CD8-positive, alpha-beta memory T cell (primary cell): ENCODE measurements around the gene PTPRO. TPM values are rescaled to one million over a fixed set of nuclear protein-coding genes. Genes with fewer than 3 reads are reported as not detected.

Experiments used
- CTCF ChIA-PET: fragments of 350-600 bp; sonication (Branson Sonifier 250); formaldehyde crosslinking; loops from one replicate; lab custom pipeline; 2021; ENCODE audit warnings: antibody characterized with exemption; lab: Charles Lee
- POLR2A ChIA-PET: fragments of 350-600 bp; sonication (Branson Sonifier 250); formaldehyde crosslinking; loops from one replicate; lab custom pipeline; 2021; ENCODE audit warnings: antibody characterized with exemption; lab: Charles Lee
- DNase-seq, 5 donors: peaks; one replicate each; pipeline versions ENCODE4 v3.0.0 to v3.0.0-alpha.2; 2020 to 2022; ENCODE audit warnings: mixed read lengths in 1 of 5
- H3K27ac ChIP-seq: one replicate; pipeline ENCODE4 v1.7.0; 2013; ENCODE audit warnings: low read depth, mild to moderate bottlenecking, low read length, moderate library complexity
- H3K27me3 ChIP-seq: 2 replicates; pipeline ENCODE4 v1.7.0; 2013; ENCODE audit warnings: low read length, mild to moderate bottlenecking; ENCODE audit not compliant: insufficient read depth, poor library complexity, severe bottlenecking
- H3K36me3 ChIP-seq: 2 replicates; pipeline ENCODE4 v1.7.0; 2013; ENCODE audit warnings: mild to moderate bottlenecking, low read length, moderate library complexity; ENCODE audit not compliant: insufficient read depth
- H3K4me1 ChIP-seq: 2 replicates; pipeline ENCODE4 v1.7.0; 2013; ENCODE audit warnings: mild to moderate bottlenecking, low read length, moderate library complexity; ENCODE audit not compliant: insufficient read depth
- H3K4me3 ChIP-seq: 2 replicates; pipeline ENCODE4 v1.7.0; 2013; ENCODE audit warnings: mild to moderate bottlenecking, low read length
- H3K9me3 ChIP-seq: 2 replicates; pipeline ENCODE4 v1.7.0; 2013; ENCODE audit warnings: mild to moderate bottlenecking, low read length
- H3K27ac Mint-ChIP-seq, 8 donors: one replicate each; pipeline ENCODE4 v1.8.0; 2020 to 2021; ENCODE audit warnings: mixed read lengths in 8 of 8, mild to moderate bottlenecking in 6 of 8, inconsistent platforms in 3 of 8, moderate library complexity in 3 of 8
- H3K27me3 Mint-ChIP-seq, 2 donors: one replicate each; pipeline ENCODE4 v1.8.0; 2020 to 2021; ENCODE audit warnings: mixed read lengths in 2 of 2, mild to moderate bottlenecking in 1 of 2, moderate library complexity in 1 of 2
- H3K36me3 Mint-ChIP-seq, 3 donors: one replicate each; pipeline ENCODE4 v1.8.0; 2020 to 2021; ENCODE audit warnings: mixed read lengths in 3 of 3, inconsistent platforms in 1 of 3, mild to moderate bottlenecking in 1 of 3
- H3K4me1 Mint-ChIP-seq, 3 donors: one replicate each; pipeline ENCODE4 v1.8.0; 2020 to 2021; ENCODE audit warnings: mixed read lengths in 3 of 3, inconsistent platforms in 1 of 3, mild to moderate bottlenecking in 1 of 3
- H3K4me3 Mint-ChIP-seq, 7 donors: one replicate each; pipeline ENCODE4 v1.8.0; 2020 to 2021; ENCODE audit warnings: mixed read lengths in 7 of 7, mild to moderate bottlenecking in 6 of 7, moderate library complexity in 4 of 7, inconsistent platforms in 2 of 7
- H3K9me3 Mint-ChIP-seq, 5 donors: one replicate each; pipeline ENCODE4 v1.8.0; 2020 to 2022; ENCODE audit warnings: mixed read lengths in 5 of 5, mild to moderate bottlenecking in 3 of 5, moderate library complexity in 2 of 5, inconsistent platforms in 1 of 5
- polyA plus RNA-seq: library from polyadenylated mRNA; unstranded; fragments of 300-500 nt; fragmentation: Illumina TruSeq; gene quantifications from one replicate; pipeline ENCODE4 v1.2.3, GENCODE V29; 2021
- total RNA-seq, 2 experiments: library from RNA; stranded (reverse); gene quantifications; one replicate each; pipeline ENCODE4 v1.2.3, GENCODE V29; 2021

PTPRO gene
- total RNA-seq (under 1 TPM; 0.27 to 0.48 TPM), polyA plus RNA-seq (0.47 TPM)

- H3K36me3 ChIP-seq = no peaks in the 10 kb centered on the region
- H3K4me1 Mint-ChIP-seq = peaks cover 0 to 12% (median 9%) of the 10 kb centered on the region in 3 donors
- H3K4me3 ChIP-seq = no peak within 1 kb of the TSS
- DNase-seq = no peak
- H3K36me3 Mint-ChIP-seq = no peaks in the 10 kb centered on the region
- POLR2A ChIA-PET = no interaction called here
- H3K27ac ChIP-seq = no peak within 1 kb of the TSS
- H3K27me3 Mint-ChIP-seq = peaks cover 17 to 50% of the 10 kb centered on the region in 2 donors
- H3K4me1 ChIP-seq = no peaks in the 10 kb centered on the region
- H3K27ac Mint-ChIP-seq = no peak within 1 kb of the TSS
- H3K9me3 Mint-ChIP-seq = no peaks in the 10 kb centered on the region
- CTCF ChIA-PET = no interaction called here
- H3K27me3 ChIP-seq = peaks cover 3% of the 10 kb centered on the region
- no peaks in the 10 kb centered on the region for H3K9me3 ChIP-seq
- no peak within 1 kb of the TSS for H3K4me3 Mint-ChIP-seq
Measured at GRCh38 chr12:15322164-15323061, at the start of gene PTPRO. PTPRO (plus strand) TSS chr12:15322508.

- no peak overlapping the region for H3K4me3 ChIP-seq
- Mint-ChIP-seq H3K9me3 (no peaks in the 10 kb centered on the region), H3K27ac (no peak overlapping the region), H3K4me3 (no peak overlapping the region), H3K4me1 (peaks cover 2% of the 10 kb centered on the region in 3 donors), H3K27me3 (peaks cover 3 to 20% of the 10 kb centered on the region in 2 donors), H3K36me3 (no peaks in the 10 kb centered on the region)
- H3K4me1 ChIP-seq = no peaks in the 10 kb centered on the region
- no peaks in the 10 kb centered on the region for H3K27me3 ChIP-seq
- H3K27ac ChIP-seq = no peak overlapping the region
- ChIA-PET POLR2A (interaction anchor here (0.5 kb wide), 1 partner anchor 86 kb away, joined by 6 read pairs; no protein-coding TSS in a partner anchor), CTCF (interaction anchor here (1.5 kb wide), 1 partner anchor 31 kb away, joined by 3 read pairs; no protein-coding TSS in a partner anchor)
- DNase-seq = no peak
- H3K36me3 ChIP-seq = no peaks in the 10 kb centered on the region
- no peaks in the 10 kb centered on the region for H3K9me3 ChIP-seq
Measured at GRCh38 chr12:15273896-15274295, 48.4 kb upstream of the PTPRO start.

- no peaks in the 10 kb centered on the region for H3K36me3 ChIP-seq
- Mint-ChIP-seq H3K27me3 (peaks cover 3 to 20% of the 10 kb centered on the region in 2 donors), H3K36me3 (no peaks in the 10 kb centered on the region), H3K4me3 (no peak overlapping the region), H3K27ac (no peak overlapping the region), H3K4me1 (peaks cover 5 to 9% (median 9%) of the 10 kb centered on the region in 3 donors), H3K9me3 (no peaks in the 10 kb centered on the region)
- H3K9me3 ChIP-seq = no peaks in the 10 kb centered on the region
- H3K4me1 ChIP-seq = peaks cover under 1% of the 10 kb centered on the region
- DNase-seq = no peak
- POLR2A ChIA-PET = no interaction called here
- no peaks in the 10 kb centered on the region for H3K27me3 ChIP-seq
- CTCF ChIA-PET = interaction anchor here (1.5 kb wide), 1 partner anchor 32 kb away, joined by 3 read pairs; no protein-coding TSS in a partner anchor
- H3K27ac ChIP-seq = no peak overlapping the region
- no peak overlapping the region for H3K4me3 ChIP-seq
Measured at GRCh38 chr12:15274561-15274967, 47.7 kb upstream of the PTPRO start.

GRCh38 chr12:15276088-15276698 lies 46.1 kb upstream of the PTPRO start:
- no peak for DNase-seq
- H3K27ac ChIP-seq = no peak overlapping the region
- H3K27ac Mint-ChIP-seq = no peak overlapping the region
- no peaks in the 10 kb centered on the region for H3K9me3 ChIP-seq
- CTCF ChIA-PET = interaction anchor here (0.7 to 1.0 kb wide), 2 partner anchors 23 to 256 kb away, joined by 3 read pairs; no protein-coding TSS in a partner anchor
- no peak overlapping the region for H3K4me3 Mint-ChIP-seq
- no peak overlapping the region for H3K4me3 ChIP-seq
- H3K36me3 Mint-ChIP-seq = no peaks in the 10 kb centered on the region
- peaks cover 5 to 12% (median 10%) of the 10 kb centered on the region in 3 donors for H3K4me1 Mint-ChIP-seq
- no peaks in the 10 kb centered on the region for H3K27me3 ChIP-seq
- POLR2A ChIA-PET = no interaction called here
- H3K9me3 Mint-ChIP-seq = no peaks in the 10 kb centered on the region
- no peaks in the 10 kb centered on the region for H3K36me3 ChIP-seq
- peaks cover 3 to 17% of the 10 kb centered on the region in 2 donors for H3K27me3 Mint-ChIP-seq
- peaks cover 4% of the 10 kb centered on the region for H3K4me1 ChIP-seq

GRCh38 chr12:15278816-15279658 lies 43.3 kb upstream of the PTPRO start:
- Mint-ChIP-seq H3K9me3 (no peaks in the 10 kb centered on the region), H3K4me1 (peaks cover 5 to 12% (median 10%) of the 10 kb centered on the region in 3 donors), H3K36me3 (no peaks in the 10 kb centered on the region), H3K4me3 (peak overlapping the region in 6 of 7 donors; percentile 1 to 52 (median 18)), H3K27ac (peak overlapping the region in 4 of 8 donors; percentile 7 to 73 (median 16)), H3K27me3 (peaks cover 3 to 15% of the 10 kb centered on the region in 2 donors)
- H3K36me3 ChIP-seq = no peaks in the 10 kb centered on the region
- H3K27ac ChIP-seq = no peak overlapping the region
- CTCF ChIA-PET = interaction anchor here (1.4 kb wide), 1 partner anchor 10 kb away, joined by 4 read pairs; no protein-coding TSS in a partner anchor
- H3K9me3 ChIP-seq = no peaks in the 10 kb centered on the region
- DNase-seq = peak in 1 of 5 donors; percentile 43
- H3K4me3 ChIP-seq = no peak overlapping the region
- peaks cover 4% of the 10 kb centered on the region for H3K4me1 ChIP-seq
- POLR2A ChIA-PET = no interaction called here
- H3K27me3 ChIP-seq = no peaks in the 10 kb centered on the region

GRCh38 chr12:15280930-15281329 lies 41.4 kb upstream of the PTPRO start:
- no peak overlapping the region for H3K4me3 ChIP-seq
- no peak for DNase-seq
- Mint-ChIP-seq H3K4me3 (no peak overlapping the region), H3K27ac (no peak overlapping the region), H3K27me3 (peaks cover 1 to 14% of the 10 kb centered on the region in 2 donors), H3K36me3 (no peaks in the 10 kb centered on the region), H3K4me1 (peaks cover 5 to 12% (median 10%) of the 10 kb centered on the region in 3 donors), H3K9me3 (no peaks in the 10 kb centered on the region)
- ChIA-PET CTCF (no interaction called here), POLR2A (no interaction called here)
- no peaks in the 10 kb centered on the region for H3K9me3 ChIP-seq
- H3K27me3 ChIP-seq = no peaks in the 10 kb centered on the region
- H3K27ac ChIP-seq = no peak overlapping the region
- H3K4me1 ChIP-seq = peaks cover 4% of the 10 kb centered on the region
- H3K36me3 ChIP-seq = no peaks in the 10 kb centered on the region

- Histone ChIP-seq H3K36me3 (no peaks in the 10 kb centered on the region), H3K4me1 (no peaks in the 10 kb centered on the region), H3K27me3 (no peaks in the 10 kb centered on the region), H3K9me3 (no peaks in the 10 kb centered on the region), H3K4me3 (no peak overlapping the region), H3K27ac (no peak overlapping the region)
- ChIA-PET POLR2A (no interaction called here), CTCF (no interaction called here)
- no peak overlapping the region for H3K27ac Mint-ChIP-seq
- no peaks in the 10 kb centered on the region for H3K9me3 Mint-ChIP-seq
- peaks cover 3 to 7% (median 5%) of the 10 kb centered on the region in 3 donors for H3K4me1 Mint-ChIP-seq
- DNase-seq = no peak
- H3K27me3 Mint-ChIP-seq = peaks cover 3 to 19% of the 10 kb centered on the region in 2 donors
- H3K4me3 Mint-ChIP-seq = no peak overlapping the region
- H3K36me3 Mint-ChIP-seq = no peaks in the 10 kb centered on the region
Measured at GRCh38 chr12:15289192-15289591, 33.1 kb upstream of the PTPRO start.
